Mesothelial cell of epicardium (in vitro differentiated cells): ENCODE measurements around the gene AKAP13. TPM values are rescaled to one million over a fixed set of nuclear protein-coding genes. Genes with fewer than 3 reads are reported as not detected.
A peak's percentile ranks its signal among the peaks of the same experiment; 100 is the strongest.

Experiments
- DNase-seq, 2 experiments: peaks; one replicate each; pipeline ENCODE4 v3.0.0; 2021; ENCODE audit warnings: low spot score in 2 of 2; ENCODE audit not compliant: unreplicated experiment in 2 of 2
- H3K27ac Mint-ChIP-seq: 2 replicates; pipeline ENCODE4 v1.8.0; 2021; ENCODE audit warnings: mixed read lengths
- H3K27me3 Mint-ChIP-seq: 2 replicates; pipeline ENCODE4 v1.8.0; 2021; ENCODE audit warnings: low read depth, mixed read lengths
- H3K36me3 Mint-ChIP-seq: 2 replicates; pipeline ENCODE4 v1.8.0; 2021; ENCODE audit warnings: mixed read lengths
- H3K4me1 Mint-ChIP-seq: 2 replicates; pipeline ENCODE4 v1.8.0; 2021; ENCODE audit warnings: mixed read lengths
- H3K4me3 Mint-ChIP-seq: 2 replicates; pipeline ENCODE4 v1.8.0; 2021; ENCODE audit warnings: mild to moderate bottlenecking, moderate library complexity, mixed read lengths
- H3K9me3 Mint-ChIP-seq: 2 replicates; pipeline ENCODE4 v1.8.0; 2021; ENCODE audit warnings: mixed read lengths
- CTCF ChIP-seq: fragments of 200-600 bp; sonication (generic); IDR thresholded peaks from one replicate; pipeline ENCODE4 v1.5.0; 2021; ENCODE audit warnings: antibody characterized with exemption; ENCODE audit not compliant: unreplicated experiment
- total RNA-seq: library from RNA; stranded (reverse); gene quantifications from 3 replicates; pipeline ENCODE4 v1.2.1, GENCODE V29; 2021

Gene AKAP13
- total RNA-seq, 1 donor from 2014 or later: 109 TPM

GRCh38 chr15:85509973-85510372 lies 129.6 kb downstream of the AKAP13 start:
- H3K9me3 Mint-ChIP-seq: no peaks in the 10 kb centered on the region
- H3K4me3 Mint-ChIP-seq: no peak overlapping the region
- no peak for DNase-seq
- no peaks in the 10 kb centered on the region for H3K27me3 Mint-ChIP-seq
- no peaks in the 10 kb centered on the region for H3K36me3 Mint-ChIP-seq
- H3K4me1 Mint-ChIP-seq: peaks cover 14% of the 10 kb centered on the region
- H3K27ac Mint-ChIP-seq: no peak overlapping the region
- TF ChIP-seq CTCF: no peak

- no peak for DNase-seq
- no peak overlapping the region for H3K4me3 Mint-ChIP-seq
- H3K27me3 Mint-ChIP-seq: no peaks in the 10 kb centered on the region
- peaks cover 8% of the 10 kb centered on the region for H3K4me1 Mint-ChIP-seq
- H3K36me3 Mint-ChIP-seq: no peaks in the 10 kb centered on the region
- no peaks in the 10 kb centered on the region for H3K9me3 Mint-ChIP-seq
- no peak for TF ChIP-seq CTCF
- no peak overlapping the region for H3K27ac Mint-ChIP-seq
These were observed 134.0 kb downstream of the AKAP13 start for GRCh38 chr15:85514413-85514812.

- Mint-ChIP-seq H3K4me3 (no peak overlapping the region), H3K27me3 (no peaks in the 10 kb centered on the region), H3K9me3 (no peaks in the 10 kb centered on the region), H3K4me1 (peaks cover 4% of the 10 kb centered on the region), H3K36me3 (no peaks in the 10 kb centered on the region), H3K27ac (peak overlapping the region; percentile 77)
- TF ChIP-seq CTCF: no peak
- DNase-seq: no peak
These were observed 134.8 kb downstream of the AKAP13 start for GRCh38 chr15:85515212-85515611.

- DNase-seq: no peak
- Mint-ChIP-seq H3K27ac (no peak overlapping the region), H3K9me3 (no peaks in the 10 kb centered on the region), H3K36me3 (no peaks in the 10 kb centered on the region), H3K4me3 (no peak overlapping the region), H3K27me3 (no peaks in the 10 kb centered on the region), H3K4me1 (peaks cover 4% of the 10 kb centered on the region)
- no peak for TF ChIP-seq CTCF
These were observed 136.7 kb downstream of the AKAP13 start for GRCh38 chr15:85517086-85517485.

GRCh38 chr15:85518979-85519761 lies 138.8 kb downstream of the AKAP13 start:
- H3K27ac Mint-ChIP-seq: no peak overlapping the region
- no peak for DNase-seq
- no peaks in the 10 kb centered on the region for H3K9me3 Mint-ChIP-seq
- no peak for TF ChIP-seq CTCF
- no peak overlapping the region for H3K4me3 Mint-ChIP-seq
- H3K4me1 Mint-ChIP-seq: peaks cover 6% of the 10 kb centered on the region
- H3K36me3 Mint-ChIP-seq: no peaks in the 10 kb centered on the region
- no peaks in the 10 kb centered on the region for H3K27me3 Mint-ChIP-seq
